CD4-positive, alpha-beta T cell (primary cell): ENCODE measurements around the gene RYR2. TPM values are rescaled to one million over a fixed set of nuclear protein-coding genes. Genes with fewer than 3 reads are reported as not detected.
A peak's percentile ranks its signal among the peaks of the same experiment; 100 is the strongest.

Experiments
- ATAC-seq: fragments of 200-7000 bp; cut with Tn5 transposase; one replicate; pipeline ENCODE4 v1.10.0; 2022; ENCODE audit warnings: mild to moderate bottlenecking; ENCODE audit not compliant: poor library complexity
- CTCF ChIA-PET: fragments of 350-600 bp; sonication (Branson Sonifier 250); formaldehyde crosslinking; loops from one replicate; lab custom pipeline; 2021; ENCODE audit warnings: antibody characterized with exemption, inconsistent platforms; lab: Charles Lee
- POLR2A ChIA-PET: fragments of 350-600 bp; sonication (Branson Sonifier 250); formaldehyde crosslinking; loops from one replicate; lab custom pipeline; 2021; ENCODE audit warnings: antibody characterized with exemption, inconsistent platforms; lab: Charles Lee
- DNase-seq, 14 experiments: peaks; one replicate each; pipeline ENCODE4 v3.0.0-alpha.2; 2013 to 2020; ENCODE audit warnings: mixed read lengths in 2 of 14
- H3K27ac ChIP-seq, 2 donors: one replicate each; pipeline versions ENCODE4 v1.5.1 to v1.7.0; 2013; ENCODE audit warnings: low read length in 2 of 2, low read depth in 1 of 2, mild to moderate bottlenecking in 1 of 2
- H3K27me3 ChIP-seq, 2 experiments: 1 replicate in 1 of 2; 2 replicates in 1 of 2; pipeline versions ENCODE4 v1.6.1 to v1.7.0; 2013; ENCODE audit warnings: low read length in 2 of 2, control low read depth in 1 of 2, mild to moderate bottlenecking in 1 of 2, moderate library complexity in 1 of 2; ENCODE audit not compliant: insufficient read depth in 2 of 2, control insufficient read depth in 1 of 2
- H3K36me3 ChIP-seq: one replicate; pipeline ENCODE4 v1.6.1; 2013; ENCODE audit warnings: low read length, control low read depth; ENCODE audit not compliant: insufficient read depth
- H3K4me1 ChIP-seq: one replicate; pipeline ENCODE4 v1.6.1; 2013; ENCODE audit warnings: low read length, control low read depth; ENCODE audit not compliant: insufficient read depth
- H3K4me3 ChIP-seq: one replicate; pipeline ENCODE4 v1.5.1; 2013; ENCODE audit warnings: mild to moderate bottlenecking, low read length, moderate library complexity
- H3K9me3 ChIP-seq, 2 experiments: 1 replicate in 1 of 2; 2 replicates in 1 of 2; pipeline versions ENCODE4 v1.6.1 to v1.7.0; 2013; ENCODE audit warnings: low read length in 2 of 2, mild to moderate bottlenecking in 2 of 2, control low read depth in 1 of 2, moderate library complexity in 1 of 2; ENCODE audit not compliant: control insufficient read depth in 1 of 2, insufficient read depth in 1 of 2
- H3K27ac Mint-ChIP-seq: one replicate; pipeline ENCODE4 v1.8.0; 2020; ENCODE audit warnings: mixed read lengths
- H3K27me3 Mint-ChIP-seq: one replicate; pipeline ENCODE4 v1.8.0; 2021; ENCODE audit warnings: mixed read lengths
- H3K36me3 Mint-ChIP-seq: one replicate; pipeline ENCODE4 v1.8.0; 2021; ENCODE audit warnings: low read depth, mixed read lengths
- H3K4me1 Mint-ChIP-seq: one replicate; pipeline ENCODE4 v1.8.0; 2021; ENCODE audit warnings: low read depth, mixed read lengths
- H3K4me3 Mint-ChIP-seq: one replicate; pipeline ENCODE4 v1.8.0; 2020; ENCODE audit warnings: mild to moderate bottlenecking, mixed read lengths
- H3K9me3 Mint-ChIP-seq: one replicate; pipeline ENCODE4 v1.8.0; 2020; ENCODE audit warnings: mixed read lengths
- intact Hi-C, 2 experiments: fragments of 100-400 bp; cut with DNase I in 1 of 2; cut with micrococcal nuclease in 1 of 2; formaldehyde crosslinking; loops; one replicate each; pipeline versions ENCODE4 v1.15.1 to v1.9.0; 2023 to 2025; cut with DNase I, micrococcal nuclease
- total RNA-seq, 174 experiments: library from RNA in 2 of 174; stranded (reverse) in 2 of 174; gene quantifications; one replicate each; pipeline ENCODE4 v1.2.3 and lab custom pipeline; 2021 to 2026
- TF ChIP-seq, protein P1 (sequence below): fragments of 200-600 bp; IDR thresholded peaks from one replicate; pipeline ENCODE4 v1.8.0; 2022; ENCODE audit warnings: antibody characterized with exemption, mild to moderate bottlenecking

RYR2 gene
- total RNA-seq, 2 experiments from 2014 or later = not detected

GRCh38 chr1:237788069-237788468 is 746.1 kb downstream of the RYR2 start:
- CTCF ChIA-PET = no interaction called here
- TF ChIP-seq, protein P1, sequence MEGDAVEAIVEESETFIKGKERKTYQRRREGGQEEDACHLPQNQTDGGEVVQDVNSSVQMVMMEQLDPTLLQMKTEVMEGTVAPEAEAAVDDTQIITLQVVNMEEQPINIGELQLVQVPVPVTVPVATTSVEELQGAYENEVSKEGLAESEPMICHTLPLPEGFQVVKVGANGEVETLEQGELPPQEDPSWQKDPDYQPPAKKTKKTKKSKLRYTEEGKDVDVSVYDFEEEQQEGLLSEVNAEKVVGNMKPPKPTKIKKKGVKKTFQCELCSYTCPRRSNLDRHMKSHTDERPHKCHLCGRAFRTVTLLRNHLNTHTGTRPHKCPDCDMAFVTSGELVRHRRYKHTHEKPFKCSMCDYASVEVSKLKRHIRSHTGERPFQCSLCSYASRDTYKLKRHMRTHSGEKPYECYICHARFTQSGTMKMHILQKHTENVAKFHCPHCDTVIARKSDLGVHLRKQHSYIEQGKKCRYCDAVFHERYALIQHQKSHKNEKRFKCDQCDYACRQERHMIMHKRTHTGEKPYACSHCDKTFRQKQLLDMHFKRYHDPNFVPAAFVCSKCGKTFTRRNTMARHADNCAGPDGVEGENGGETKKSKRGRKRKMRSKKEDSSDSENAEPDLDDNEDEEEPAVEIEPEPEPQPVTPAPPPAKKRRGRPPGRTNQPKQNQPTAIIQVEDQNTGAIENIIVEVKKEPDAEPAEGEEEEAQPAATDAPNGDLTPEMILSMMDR = no peak
- no peaks in the 10 kb centered on the region for H3K4me1 ChIP-seq
- no peak overlapping the region for H3K27ac Mint-ChIP-seq
- POLR2A ChIA-PET = no interaction called here
- no peak overlapping the region for H3K4me3 ChIP-seq
- intact Hi-C loops = no loop called here
- H3K36me3 Mint-ChIP-seq = no peaks in the 10 kb centered on the region
- H3K27me3 Mint-ChIP-seq = no peaks in the 10 kb centered on the region
- no peaks in the 10 kb centered on the region for H3K36me3 ChIP-seq
- peaks cover 0 to 9% of the 10 kb centered on the region in 2 experiments for H3K9me3 ChIP-seq
- H3K4me1 Mint-ChIP-seq = no peaks in the 10 kb centered on the region
- no peak for DNase-seq
- peaks cover 2% of the 10 kb centered on the region for H3K9me3 Mint-ChIP-seq
- H3K4me3 Mint-ChIP-seq = no peak overlapping the region
- no peaks in the 10 kb centered on the region for H3K27me3 ChIP-seq
- H3K27ac ChIP-seq = no peak overlapping the region
- no peak for ATAC-seq

- Mint-ChIP-seq H3K27me3 (no peaks in the 10 kb centered on the region), H3K9me3 (peaks cover 2% of the 10 kb centered on the region), H3K27ac (no peak overlapping the region), H3K4me3 (no peak overlapping the region), H3K36me3 (no peaks in the 10 kb centered on the region), H3K4me1 (no peaks in the 10 kb centered on the region)
- H3K27ac ChIP-seq = no peak overlapping the region
- DNase-seq (peak in 2 of 14 experiments; percentile 8 to 35), ATAC-seq (no peak)
- no peak overlapping the region for H3K4me3 ChIP-seq
- H3K9me3 ChIP-seq = no peaks in the 10 kb centered on the region
- POLR2A ChIA-PET = no interaction called here
- H3K27me3 ChIP-seq = no peaks in the 10 kb centered on the region
- CTCF ChIA-PET = no interaction called here
- H3K36me3 ChIP-seq = no peaks in the 10 kb centered on the region
- TF ChIP-seq, protein P1 = no peak
- intact Hi-C loops = no loop called here
- H3K4me1 ChIP-seq = no peaks in the 10 kb centered on the region
Measured at GRCh38 chr1:237789619-237790018, 747.6 kb downstream of the RYR2 start.

GRCh38 chr1:237791592-237791991 is 749.6 kb downstream of the RYR2 start:
- no peak for ATAC-seq
- intact Hi-C loops = no loop called here
- DNase-seq = no peak
- Mint-ChIP-seq H3K36me3 (no peaks in the 10 kb centered on the region), H3K27ac (no peak overlapping the region), H3K4me3 (no peak overlapping the region), H3K4me1 (no peaks in the 10 kb centered on the region), H3K9me3 (peaks cover 2% of the 10 kb centered on the region), H3K27me3 (no peaks in the 10 kb centered on the region)
- Histone ChIP-seq H3K27me3 (no peaks in the 10 kb centered on the region), H3K36me3 (no peaks in the 10 kb centered on the region), H3K9me3 (no peaks in the 10 kb centered on the region), H3K4me3 (no peak overlapping the region), H3K27ac (no peak overlapping the region), H3K4me1 (no peaks in the 10 kb centered on the region)
- TF ChIP-seq, protein P1 = no peak
- ChIA-PET CTCF (no interaction called here), POLR2A (no interaction called here)
